ENCODE measurements around the gene CHTF18. TPM values are rescaled to one million over a fixed set of nuclear protein-coding genes. Genes with fewer than 3 reads are reported as not detected.

The CHTF18 gene
- total RNA-seq, 3 donors from 2014 or later = 11.9 to 32.4 (median 12.3) TPM

- intact Hi-C loops (cut with DNase I, micrococcal nuclease) = no loop called here
- Histone ChIP-seq H3K9me3 (no peaks in the 10 kb centered on the region), H3K4me3 (no peak overlapping the region), H3K36me3 (ENCODE audit: low read depth) (no peaks in the 10 kb centered on the region), H3K4me1 (ENCODE audit: low read depth) (no peaks in the 10 kb centered on the region)
- no peak for DNase-seq
- no peak for TF ChIP-seq CTCF (IDR thresholded peaks at IDR 0.05)
- ATAC-seq = no peak
Measured at GRCh38 chr16:801584-802363, 13.4 kb downstream of the CHTF18 start.

- Histone ChIP-seq H3K9me3 (no peaks in the 10 kb centered on the region), H3K4me3 (no peak overlapping the region), H3K4me1 (ENCODE audit: low read depth) (no peaks in the 10 kb centered on the region), H3K36me3 (ENCODE audit: low read depth) (no peaks in the 10 kb centered on the region)
- intact Hi-C loops (cut with DNase I, micrococcal nuclease) = no loop called here
- TF ChIP-seq CTCF (IDR thresholded peaks at IDR 0.05) = no peak
- DNase-seq = no peak
- no peak for ATAC-seq
Measured at GRCh38 chr16:802461-802860, 14.0 kb downstream of the CHTF18 start.

- H3K9me3 ChIP-seq = no peaks in the 10 kb centered on the region
- H3K4me1 ChIP-seq (ENCODE audit: low read depth) = no peaks in the 10 kb centered on the region
- H3K36me3 ChIP-seq (ENCODE audit: low read depth) = no peaks in the 10 kb centered on the region
- TF ChIP-seq CTCF (IDR thresholded peaks at IDR 0.05) = no peak
- ATAC-seq = no peak
- H3K4me3 ChIP-seq = no peak overlapping the region
- no peak for DNase-seq
- intact Hi-C loops (cut with DNase I, micrococcal nuclease) = no loop called here
Measured at GRCh38 chr16:802914-803753, 14.7 kb downstream of the CHTF18 start.

GRCh38 chr16:803754-804080 is 15.3 kb downstream of the CHTF18 start:
- no peak for TF ChIP-seq CTCF (IDR thresholded peaks at IDR 0.05)
- intact Hi-C loops (cut with DNase I, micrococcal nuclease) = no loop called here
- DNase-seq = no peak

GRCh38 chr16:804193-805048 is 16.0 kb downstream of the CHTF18 start:
- Histone ChIP-seq H3K9me3 (no peaks in the 10 kb centered on the region), H3K4me1 (ENCODE audit: low read depth) (peaks cover 3% of the 10 kb centered on the region), H3K4me3 (no peak overlapping the region), H3K36me3 (ENCODE audit: low read depth) (no peaks in the 10 kb centered on the region)
- intact Hi-C loops (cut with DNase I, micrococcal nuclease) = no loop called here
- no peak for DNase-seq
- no peak for ATAC-seq
- no peak for TF ChIP-seq CTCF (IDR thresholded peaks at IDR 0.05)

More at GRCh38 chr16:803754-804080, 15.3 kb downstream of the CHTF18 start:
- Histone ChIP-seq H3K4me3 (no peak overlapping the region), H3K36me3 (ENCODE audit: low read depth) (no peaks in the 10 kb centered on the region), H3K4me1 (ENCODE audit: low read depth) (peaks cover 3% of the 10 kb centered on the region), H3K9me3 (no peaks in the 10 kb centered on the region)
- no peak for ATAC-seq
